ENCODE data around the gene FGD1. TPM values are rescaled to one million over a fixed set of nuclear protein-coding genes. Genes with fewer than 3 reads are reported as not detected.
"Not testable (repeated sequence)": the region's sequence is repeated elsewhere in the genome, so short reads cannot be mapped to it uniquely, and the experiment has no call there.

The FGD1 gene
- total and polyA plus RNA-seq, 2 experiments from 2014 or later, result 6.0 to 8.6 TPM

DNA sequence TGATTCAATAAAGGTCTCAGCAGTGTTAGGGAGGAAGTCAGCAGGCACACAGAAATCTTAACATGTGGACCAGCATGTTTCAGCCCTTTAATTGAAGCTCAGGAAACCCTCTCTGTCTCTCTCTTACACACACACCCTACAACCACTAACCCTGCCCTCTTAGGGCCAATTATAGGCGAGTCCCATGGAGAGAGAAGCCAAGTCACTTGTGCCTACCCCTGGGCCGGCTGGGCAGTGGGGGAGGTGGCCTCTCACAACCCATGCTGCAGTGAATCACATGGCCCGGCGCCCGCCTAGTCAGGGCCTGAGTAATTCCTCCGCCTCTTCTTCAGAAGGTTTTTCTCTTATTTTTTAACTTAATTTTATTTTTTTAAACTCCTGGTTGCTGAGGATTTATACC lies 3.7 kb downstream of the FGD1 start:
- DNase-seq, result peak; percentile 87
- H3F3A ChIP-seq (ENCODE audit: insufficient read depth), result peaks cover 15% of the 10 kb centered on the region; the same call in 1 of the 2 replicates
- H3K9me2 ChIP-seq (ENCODE audit: insufficient read depth), result no peaks in the 10 kb centered on the region
- H3K79me2 ChIP-seq (ENCODE audit: insufficient read depth), result peaks cover 68% of the 10 kb centered on the region
- in situ Hi-C loops (cut with MboI), result no loop called here
- no peak for TF ChIP-seq EZH2 (IDR thresholded peaks at IDR 0.05; ENCODE audit: insufficient read depth, poor library complexity, severe bottlenecking)
- TF ChIP-seq EZH2phosphoT487 (IDR thresholded peaks at IDR 0.05; ENCODE audit: insufficient read depth, low read depth), result no peak
- WGBS, 2 experiments (ENCODE audit: low coverage in 1 of 2, low lambda C conversion rate in 2 of 2, missing lambda C conversion rate in 2 of 2), result 0% methylated on average over 5 to 6 of the region's 6 CpGs
- peak overlapping the region; percentile 93 for H3K4me2 ChIP-seq (ENCODE audit: unreplicated experiment)
- H2AFZ ChIP-seq, result peak overlapping the region; percentile 57; the same call in 1 of the 2 replicates
- H3K9ac ChIP-seq, result peak overlapping the region; percentile 89
- H3K27me3 ChIP-seq (replicated peaks; ENCODE audit: insufficient read depth), result no peaks in the 10 kb centered on the region
- peak overlapping the region; percentile 53 for H3K4me3 ChIP-seq
- no peaks in the 10 kb centered on the region for H3K36me3 ChIP-seq (ENCODE audit: low read depth)
- no peaks in the 10 kb centered on the region for H3K9me3 ChIP-seq (ENCODE audit: low read depth)
- H3K27ac ChIP-seq, result peak overlapping the region; percentile 89
- no peaks in the 10 kb centered on the region for H4K20me1 ChIP-seq (ENCODE audit: insufficient read depth)
- peaks cover 29% of the 10 kb centered on the region for H3K4me1 ChIP-seq (ENCODE audit: insufficient read depth)

DNA sequence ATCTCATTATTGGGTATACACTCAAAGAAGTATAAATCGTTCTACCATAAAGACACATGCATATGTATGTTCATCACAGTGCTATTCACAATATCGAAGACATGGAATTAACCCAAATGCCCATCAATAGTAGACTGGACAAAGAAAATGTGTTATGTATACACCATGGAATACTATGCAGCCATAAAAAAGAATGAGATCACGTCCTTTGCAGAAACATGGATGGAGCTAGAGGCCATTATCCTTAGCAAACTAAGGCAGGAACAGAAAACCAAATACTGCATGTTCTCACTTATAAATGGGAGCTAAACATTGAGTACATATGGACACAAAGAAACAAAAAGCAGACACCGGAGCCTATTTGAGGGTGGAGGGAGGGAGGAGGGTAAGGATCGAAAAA lies 6.2 kb downstream of the FGD1 start:
- in situ Hi-C loops (cut with MboI); H3K4me2 ChIP-seq (ENCODE audit: unreplicated experiment); H3K4me3 ChIP-seq; H3K9ac ChIP-seq; H3K27ac ChIP-seq; H3K9me2 ChIP-seq (ENCODE audit: insufficient read depth); H2AFZ ChIP-seq; H3K9me3 ChIP-seq (ENCODE audit: low read depth); H4K20me1 ChIP-seq (ENCODE audit: insufficient read depth); H3K36me3 ChIP-seq (ENCODE audit: low read depth); DNase-seq; H3K27me3 ChIP-seq (replicated peaks; ENCODE audit: insufficient read depth): not testable (repeated sequence)
- WGBS, 2 experiments (ENCODE audit: low coverage in 1 of 2, low lambda C conversion rate in 2 of 2, missing lambda C conversion rate in 2 of 2), result 91 to 96% methylated on average over 5 of the region's 5 CpGs
- Histone ChIP-seq H3F3A (ENCODE audit: insufficient read depth) (peaks cover 15% of the 10 kb centered on the region; the same call in 1 of the 2 replicates), H3K4me1 (ENCODE audit: insufficient read depth) (peaks cover 25% of the 10 kb centered on the region), H3K79me2 (ENCODE audit: insufficient read depth) (peaks cover 89% of the 10 kb centered on the region)

GRCh38 chrX:54484666-54485065 lies 11.4 kb downstream of the FGD1 start:
- H3K36me3 ChIP-seq (ENCODE audit: low read depth), result no peaks in the 10 kb centered on the region
- no peaks in the 10 kb centered on the region for H3K27me3 ChIP-seq (replicated peaks; ENCODE audit: insufficient read depth)
- no peaks in the 10 kb centered on the region for H3K9me2 ChIP-seq (ENCODE audit: insufficient read depth)
- peak; percentile 41 for DNase-seq
- no peaks in the 10 kb centered on the region for H3F3A ChIP-seq (ENCODE audit: insufficient read depth)
- TF ChIP-seq EZH2 (IDR thresholded peaks at IDR 0.05; ENCODE audit: insufficient read depth, poor library complexity, severe bottlenecking), result no peak
- TF ChIP-seq EZH2phosphoT487 (IDR thresholded peaks at IDR 0.05; ENCODE audit: insufficient read depth, low read depth), result no peak
- H3K4me1 ChIP-seq (ENCODE audit: insufficient read depth), result peaks cover 28% of the 10 kb centered on the region
- H4K20me1 ChIP-seq (ENCODE audit: insufficient read depth), result no peaks in the 10 kb centered on the region
- no peak overlapping the region for H3K4me2 ChIP-seq (ENCODE audit: unreplicated experiment)
- H3K9ac ChIP-seq, result no peak overlapping the region
- no peak overlapping the region for H3K4me3 ChIP-seq
- peaks cover 73% of the 10 kb centered on the region for H3K79me2 ChIP-seq (ENCODE audit: insufficient read depth)
- no peak overlapping the region for H3K27ac ChIP-seq
- no peak overlapping the region for H2AFZ ChIP-seq
- 24 to 33% methylated on average over 3 of the region's 3 CpGs for WGBS, 2 experiments (ENCODE audit: low coverage in 1 of 2, low lambda C conversion rate in 2 of 2, missing lambda C conversion rate in 2 of 2)
- H3K9me3 ChIP-seq (ENCODE audit: low read depth), result no peaks in the 10 kb centered on the region
- in situ Hi-C loops (cut with MboI), result no loop called here

- Histone ChIP-seq H3K27ac (peak overlapping the region; percentile 67; the same call in 1 of the 2 replicates), H3K4me1 (ENCODE audit: insufficient read depth) (peaks cover 28% of the 10 kb centered on the region), H4K20me1 (ENCODE audit: insufficient read depth) (no peaks in the 10 kb centered on the region), H3K9ac (no peak overlapping the region), H3K27me3 (replicated peaks; ENCODE audit: insufficient read depth) (no peaks in the 10 kb centered on the region), H3K4me2 (ENCODE audit: unreplicated experiment) (no peak overlapping the region), H3K9me2 (ENCODE audit: insufficient read depth) (no peaks in the 10 kb centered on the region), H3K9me3 (ENCODE audit: low read depth) (no peaks in the 10 kb centered on the region), H3F3A (ENCODE audit: insufficient read depth) (no peaks in the 10 kb centered on the region), H2AFZ (peak overlapping the region; percentile 33; the same call in 1 of the 2 replicates), H3K36me3 (ENCODE audit: low read depth) (no peaks in the 10 kb centered on the region), H3K79me2 (ENCODE audit: insufficient read depth) (peaks cover 71% of the 10 kb centered on the region), H3K4me3 (no peak overlapping the region)
- no peak for TF ChIP-seq EZH2 (IDR thresholded peaks at IDR 0.05; ENCODE audit: insufficient read depth, poor library complexity, severe bottlenecking)
- no peak for TF ChIP-seq EZH2phosphoT487 (IDR thresholded peaks at IDR 0.05; ENCODE audit: insufficient read depth, low read depth)
- peak; percentile 5 for DNase-seq
- WGBS, 2 experiments (ENCODE audit: low coverage in 1 of 2, low lambda C conversion rate in 2 of 2, missing lambda C conversion rate in 2 of 2), result 27 to 51% methylated on average over 4 to 9 of the region's 9 CpGs
- in situ Hi-C loops (cut with MboI), result no loop called here
Measured at GRCh38 chrX:54483946-54484345, 12.1 kb downstream of the FGD1 start.

Data from GM23248 (cell line).